Colonic mucosa (tissue), 4 donors: Measurements from ENCODE around the gene TFR2. TPM values are rescaled to one million over a fixed set of nuclear protein-coding genes. Genes with fewer than 3 reads are reported as not detected.

ENCODE experiments used
- DNase-seq: peaks from one replicate; pipeline ENCODE4 v3.0.0-alpha.2; 2020
- H3K27ac ChIP-seq: fragments of 200-600 bp; one replicate; pipeline ENCODE4 v1.8.0; 2021
- H3K27me3 ChIP-seq: fragments of 200-600 bp; one replicate; pipeline ENCODE4 v1.8.0; 2021
- H3K36me3 ChIP-seq: fragments of 200-600 bp; one replicate; pipeline ENCODE4 v1.8.0; 2021
- H3K4me1 ChIP-seq: fragments of 200-600 bp; one replicate; pipeline ENCODE4 v1.8.0; 2021; ENCODE audit warnings: mild to moderate bottlenecking
- H3K4me3 ChIP-seq: fragments of 200-600 bp; one replicate; pipeline ENCODE4 v1.8.0; 2021
- H3K9ac ChIP-seq, 2 donors: one replicate each; pipeline ENCODE4 v1.7.0; 2013; ENCODE audit warnings: control low read depth in 2 of 2, low read depth in 2 of 2, low read length in 2 of 2
- H3K9me3 ChIP-seq: fragments of 200-600 bp; one replicate; pipeline ENCODE4 v1.8.0; 2021
- CTCF ChIP-seq: fragments of 200-600 bp; IDR thresholded peaks from one replicate; pipeline ENCODE4 v1.8.0; 2022; ENCODE audit warnings: antibody characterized with exemption, mild to moderate bottlenecking
- intact Hi-C: fragments of 100-400 bp; cut with DNase I; formaldehyde crosslinking; loops from one replicate; pipeline ENCODE4 v1.14.1; 2022
- total RNA-seq, 2 donors: library from RNA; stranded (reverse); fragmentation: NEBNext Ultra II Directional in 1 of 2; extraction: Animal tissue kit (Norgen Biotek cat#: 25700) in 1 of 2; gene quantifications; one replicate each; pipeline ENCODE4 v1.2.1, GENCODE V29; 2021
- donor health status: healthy.
- donor health status: DM: no; HTN: no; CAD: no.
- donor health status: DM: no; HTN: no; CAD: no.

TFR2 gene
- total RNA-seq, 2 donors from 2014 or later: 1.8 to 2.3 TPM

- Histone ChIP-seq H3K9ac (no peak overlapping the region), H3K27ac (no peak overlapping the region), H3K36me3 (peaks cover 24% of the 10 kb centered on the region), H3K4me3 (no peak overlapping the region), H3K4me1 (peaks cover 16% of the 10 kb centered on the region), H3K9me3 (no peaks in the 10 kb centered on the region), H3K27me3 (no peaks in the 10 kb centered on the region)
- DNase-seq: no peak
- TF ChIP-seq CTCF: no peak
- intact Hi-C loops: no loop called here
Measured at GRCh38 chr7:100580466-100581283, 60.7 kb downstream of the TFR2 start.

GRCh38 chr7:100578246-100579183 lies 62.8 kb downstream of the TFR2 start:
- intact Hi-C loops: no loop called here
- H3K27me3 ChIP-seq: no peaks in the 10 kb centered on the region
- TF ChIP-seq CTCF: no peak
- DNase-seq: no peak
- H3K9ac ChIP-seq: no peak overlapping the region
- peaks cover 5% of the 10 kb centered on the region for H3K4me1 ChIP-seq
- H3K27ac ChIP-seq: no peak overlapping the region
- H3K9me3 ChIP-seq: no peaks in the 10 kb centered on the region
- H3K4me3 ChIP-seq: no peak overlapping the region
- H3K36me3 ChIP-seq: peaks cover 24% of the 10 kb centered on the region

GRCh38 chr7:100577507-100577906 lies 63.8 kb downstream of the TFR2 start:
- no peak overlapping the region for H3K4me3 ChIP-seq
- H3K27me3 ChIP-seq: no peaks in the 10 kb centered on the region
- no peak for DNase-seq
- H3K27ac ChIP-seq: no peak overlapping the region
- no peak overlapping the region for H3K9ac ChIP-seq
- TF ChIP-seq CTCF: no peak
- no peaks in the 10 kb centered on the region for H3K4me1 ChIP-seq
- peaks cover 24% of the 10 kb centered on the region for H3K36me3 ChIP-seq
- intact Hi-C loops: no loop called here
- H3K9me3 ChIP-seq: no peaks in the 10 kb centered on the region

- intact Hi-C loops: no loop called here
- peaks cover 24% of the 10 kb centered on the region for H3K36me3 ChIP-seq
- H3K27ac ChIP-seq: no peak overlapping the region
- H3K4me1 ChIP-seq: no peaks in the 10 kb centered on the region
- no peaks in the 10 kb centered on the region for H3K9me3 ChIP-seq
- DNase-seq: no peak
- H3K4me3 ChIP-seq: no peak overlapping the region
- no peaks in the 10 kb centered on the region for H3K27me3 ChIP-seq
- TF ChIP-seq CTCF: no peak
- no peak overlapping the region for H3K9ac ChIP-seq
Measured at GRCh38 chr7:100577103-100577502, 64.2 kb downstream of the TFR2 start.

- TF ChIP-seq CTCF: no peak
- no peak for DNase-seq
- H3K27me3 ChIP-seq: no peaks in the 10 kb centered on the region
- no peak overlapping the region for H3K27ac ChIP-seq
- peaks cover 20% of the 10 kb centered on the region for H3K36me3 ChIP-seq
- no peak overlapping the region for H3K4me3 ChIP-seq
- H3K9ac ChIP-seq: no peak overlapping the region
- intact Hi-C loops: no loop called here
- H3K4me1 ChIP-seq: no peaks in the 10 kb centered on the region
- H3K9me3 ChIP-seq: no peaks in the 10 kb centered on the region
Measured at GRCh38 chr7:100576384-100576993, 64.9 kb downstream of the TFR2 start.
